Lung microvascular endothelial cell (primary cell): ENCODE data around the gene RAP1GAP2. TPM values are rescaled to one million over a fixed set of nuclear protein-coding genes. Genes with fewer than 3 reads are reported as not detected.
A peak's percentile ranks its signal among the peaks of the same experiment; 100 is the strongest.
"Not testable (repeated sequence)": the region's sequence is repeated elsewhere in the genome, so short reads cannot be mapped to it uniquely, and the experiment has no call there.

Experiments
- DNase-seq, 2 donors: peaks; one replicate each; pipeline versions ENCODE4 v3.0.0 to v3.0.0-alpha.2; 2010; ENCODE audit warnings: low read depth in 2 of 2
- total RNA-seq: library from RNA; depleted of rRNA; stranded (reverse); fragments of >200 nt; gene quantifications from 2 replicates; pipeline ENCODE4 v1.2.1, GENCODE V29; 2014

RAP1GAP2 gene
- total RNA-seq, 1 donor from 2014 or later: 1.2 TPM

- DNase-seq: no peak
These were observed 18.5 kb downstream of the RAP1GAP2 start for GRCh38 chr17:2814481-2815341.

GRCh38 chr17:2815781-2816185 lies 19.5 kb downstream of the RAP1GAP2 start:
- DNase-seq: no peak

- DNase-seq: no peak
These were observed 20.4 kb downstream of the RAP1GAP2 start for GRCh38 chr17:2816688-2817087.

GRCh38 chr17:2819294-2819693 lies 23.1 kb downstream of the RAP1GAP2 start:
- DNase-seq: not testable (repeated sequence)

- DNase-seq: no peak
These were observed 23.8 kb downstream of the RAP1GAP2 start for GRCh38 chr17:2819921-2820501.

- no peak for DNase-seq
These were observed 25.6 kb downstream of the RAP1GAP2 start for GRCh38 chr17:2821868-2822267.

- no peak for DNase-seq
These were observed 26.1 kb downstream of the RAP1GAP2 start for GRCh38 chr17:2822358-2822757.

- no peak for DNase-seq
These were observed 29.2 kb downstream of the RAP1GAP2 start for GRCh38 chr17:2825253-2825970.

GRCh38 chr17:2828397-2829038 lies 32.3 kb downstream of the RAP1GAP2 start:
- peak; percentile 46 to 59 for DNase-seq

- DNase-seq: no peak
These were observed 34.4 kb downstream of the RAP1GAP2 start for GRCh38 chr17:2830678-2831077.

GRCh38 chr17:2835780-2836179 lies 39.5 kb downstream of the RAP1GAP2 start:
- DNase-seq: no peak

- DNase-seq: no peak
These were observed 40.9 kb downstream of the RAP1GAP2 start for GRCh38 chr17:2837147-2837561.

- DNase-seq: peak in 1 of 2 donors; percentile 33
These were observed 45.4 kb downstream of the RAP1GAP2 start for GRCh38 chr17:2841606-2842005.

- DNase-seq: no peak
These were observed 46.2 kb downstream of the RAP1GAP2 start for GRCh38 chr17:2842464-2842863.

GRCh38 chr17:2844416-2844815 lies 48.2 kb downstream of the RAP1GAP2 start:
- DNase-seq: no peak

GRCh38 chr17:2847381-2848333 lies 51.4 kb downstream of the RAP1GAP2 start:
- no peak for DNase-seq

- no peak for DNase-seq
These were observed 53.1 kb downstream of the RAP1GAP2 start for GRCh38 chr17:2849327-2849670.

GRCh38 chr17:2850991-2851390 lies 54.8 kb downstream of the RAP1GAP2 start:
- no peak for DNase-seq

- no peak for DNase-seq
These were observed 55.4 kb downstream of the RAP1GAP2 start for GRCh38 chr17:2851615-2852014.

- DNase-seq: no peak
These were observed 56.0 kb downstream of the RAP1GAP2 start for GRCh38 chr17:2852221-2852620.
